Endodermal cell (in vitro differentiated cells): Measurements from ENCODE around the gene PIWIL4. TPM values are rescaled to one million over a fixed set of nuclear protein-coding genes. Genes with fewer than 3 reads are reported as not detected.

Source experiments
- DNase-seq: peaks from one replicate; pipeline ENCODE4 v3.0.0-alpha.2; 2017
- H3K27ac ChIP-seq: 2 replicates; pipeline ENCODE4 v1.5.1; 2013; ENCODE audit warnings: mild to moderate bottlenecking, low read depth, low read length, moderate library complexity
- H3K27me3 ChIP-seq: 2 replicates; pipeline ENCODE4 v1.6.1; 2013; ENCODE audit warnings: mild to moderate bottlenecking, low read length, moderate library complexity; ENCODE audit not compliant: insufficient read depth, control insufficient read depth, poor library complexity, severe bottlenecking
- H3K36me3 ChIP-seq: 2 replicates; pipeline ENCODE4 v1.7.0; 2013; ENCODE audit warnings: mild to moderate bottlenecking, low read length, moderate library complexity; ENCODE audit not compliant: control insufficient read depth, insufficient read depth
- H3K4me1 ChIP-seq: one replicate; pipeline ENCODE4 v1.7.0; 2013; ENCODE audit warnings: low read length; ENCODE audit not compliant: control insufficient read depth, insufficient read depth
- H3K4me3 ChIP-seq: 2 replicates; pipeline ENCODE4 v1.5.1; 2013; ENCODE audit warnings: mild to moderate bottlenecking, low read length, moderate library complexity
- H3K9ac ChIP-seq: 2 replicates; pipeline ENCODE4 v1.6.1; 2013; ENCODE audit warnings: mild to moderate bottlenecking, low read length, moderate library complexity; ENCODE audit not compliant: poor library complexity, severe bottlenecking; ENCODE audit errors: extremely low read depth
- H3K9me3 ChIP-seq: 2 replicates; pipeline ENCODE4 v1.6.1; 2013; ENCODE audit warnings: mild to moderate bottlenecking, low read length, moderate library complexity; ENCODE audit not compliant: control insufficient read depth
- H3K27ac Mint-ChIP-seq: 2 replicates; pipeline ENCODE4 v1.8.0; 2020; ENCODE audit warnings: mixed read lengths
- H3K27me3 Mint-ChIP-seq: 2 replicates; pipeline ENCODE4 v1.8.0; 2021; ENCODE audit warnings: mild to moderate bottlenecking, mixed read lengths; ENCODE audit not compliant: insufficient read depth
- H3K36me3 Mint-ChIP-seq: 2 replicates; pipeline ENCODE4 v1.8.0; 2020; ENCODE audit warnings: low read depth, mixed read lengths
- H3K4me1 Mint-ChIP-seq: 2 replicates; pipeline ENCODE4 v1.8.0; 2020; ENCODE audit warnings: mixed read lengths
- H3K4me3 Mint-ChIP-seq: 2 replicates; pipeline ENCODE4 v1.8.0; 2020; ENCODE audit warnings: mild to moderate bottlenecking, moderate library complexity, mixed read lengths
- H3K9me3 Mint-ChIP-seq: 2 replicates; pipeline ENCODE4 v1.8.0; 2020; ENCODE audit warnings: mild to moderate bottlenecking, mixed read lengths
- CTCF ChIP-seq: fragments of 200-600 bp; sonication (generic); conservative IDR thresholded peaks from 2 replicates; pipeline ENCODE4 v1.5.0; 2021; ENCODE audit warnings: antibody characterized with exemption, mild to moderate bottlenecking
- WGBS, 2 experiments: methylation state at CpG; one replicate each; pipeline versions ENCODE4 v1.1.5 to v1.1.7; 2013; ENCODE audit warnings: missing lambda C conversion rate in 2 of 2, mixed read lengths in 1 of 2; ENCODE audit not compliant: insufficient coverage in 1 of 2, insufficient read length in 1 of 2; 5-methylcytosine and 5-hydroxymethylcytosine counted together
- total RNA-seq, 2 donors: library from RNA; stranded (reverse); fragmentation: NEBNext Ultra II Directional in 1 of 2; extraction: Animal tissue kit (Norgen Biotek cat#: 25700) in 1 of 2; gene quantifications; 2 replicates in 1 of 2; 3 replicates in 1 of 2; pipeline ENCODE4 v1.2.1, GENCODE V29; 2021

Gene PIWIL4
- total RNA-seq, 2 donors from 2014 or later: 0.24 to 0.82 TPM

DNA sequence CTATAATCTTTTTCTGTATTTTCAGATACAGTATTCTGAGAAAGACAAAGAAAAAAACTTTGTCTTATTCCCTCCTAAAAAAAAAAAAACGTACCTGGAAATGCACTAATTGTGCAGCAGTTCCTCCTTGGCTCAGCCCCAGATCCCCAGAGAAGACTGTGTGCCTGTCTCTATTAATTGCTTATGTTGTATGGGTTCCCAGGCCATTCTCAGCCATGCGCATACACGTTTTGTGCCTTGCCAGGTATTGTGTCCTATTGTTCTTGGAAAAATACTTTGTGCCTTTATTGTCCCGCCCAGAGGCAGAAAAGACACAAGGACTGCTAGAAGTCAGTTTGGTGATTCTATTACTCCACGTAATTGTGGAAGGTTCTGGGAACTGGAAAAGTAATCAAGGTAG is 91.2 kb downstream of the PIWIL4 start:
- peak; percentile 64 for DNase-seq
- peaks cover 4% of the 10 kb centered on the region for H3K9me3 Mint-ChIP-seq
- H3K27me3 Mint-ChIP-seq: no peaks in the 10 kb centered on the region
- H3K4me1 Mint-ChIP-seq: peaks cover 38% of the 10 kb centered on the region
- H3K27ac ChIP-seq: no peak overlapping the region
- H3K27me3 ChIP-seq: no peaks in the 10 kb centered on the region
- no peak for TF ChIP-seq CTCF
- H3K4me3 Mint-ChIP-seq: no peak overlapping the region
- no peak overlapping the region for H3K27ac Mint-ChIP-seq
- peaks cover 44% of the 10 kb centered on the region for H3K36me3 Mint-ChIP-seq
- peaks cover 5% of the 10 kb centered on the region for H3K9me3 ChIP-seq
- H3K9ac ChIP-seq: no peak overlapping the region
- peaks cover 11% of the 10 kb centered on the region for H3K4me1 ChIP-seq
- H3K4me3 ChIP-seq: no peak overlapping the region
- 85 to 89% methylated on average over 4 to 5 of the region's 5 CpGs for WGBS, 2 experiments
- H3K36me3 ChIP-seq: peaks cover 59% of the 10 kb centered on the region

GRCh38 chr11:94658888-94659287 is 91.7 kb downstream of the PIWIL4 start:
- H3K36me3 ChIP-seq: peaks cover 62% of the 10 kb centered on the region
- H3K27ac Mint-ChIP-seq: peak overlapping the region; percentile 41
- H3K27me3 ChIP-seq: no peaks in the 10 kb centered on the region
- no peaks in the 10 kb centered on the region for H3K27me3 Mint-ChIP-seq
- no peak overlapping the region for H3K9ac ChIP-seq
- no peak overlapping the region for H3K27ac ChIP-seq
- peaks cover 44% of the 10 kb centered on the region for H3K36me3 Mint-ChIP-seq
- H3K4me3 ChIP-seq: no peak overlapping the region
- peaks cover 11% of the 10 kb centered on the region for H3K4me1 ChIP-seq
- H3K4me1 Mint-ChIP-seq: peaks cover 38% of the 10 kb centered on the region
- peaks cover 9% of the 10 kb centered on the region for H3K9me3 ChIP-seq
- H3K9me3 Mint-ChIP-seq: peaks cover 4% of the 10 kb centered on the region
- DNase-seq: peak; percentile 64
- WGBS, 2 experiments: 71 to 76% methylated on average over 3 of the region's 3 CpGs
- H3K4me3 Mint-ChIP-seq: no peak overlapping the region
- TF ChIP-seq CTCF: no peak

DNA sequence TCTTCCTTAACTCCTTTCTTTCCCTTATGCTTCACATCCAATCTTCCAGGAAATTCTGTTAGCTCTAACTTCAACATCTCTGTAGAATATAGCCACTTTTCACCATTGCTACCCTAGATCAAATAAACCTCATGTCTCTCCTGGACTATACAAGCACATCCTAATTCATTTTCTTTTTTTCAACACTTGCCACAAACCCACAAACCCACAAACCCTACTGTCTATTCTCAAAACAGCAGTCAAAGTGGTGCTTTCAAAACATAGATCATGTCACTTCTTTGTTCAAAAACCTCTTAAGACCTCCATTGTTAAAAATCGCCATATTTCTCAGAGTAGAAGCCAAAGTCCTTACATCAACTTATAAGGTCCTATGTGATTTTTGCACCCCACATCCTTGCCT is 94.3 kb downstream of the PIWIL4 start:
- Histone ChIP-seq H3K27me3 (no peaks in the 10 kb centered on the region), H3K9ac (no peak overlapping the region), H3K27ac (no peak overlapping the region), H3K9me3 (peaks cover 9% of the 10 kb centered on the region), H3K4me1 (peaks cover 3% of the 10 kb centered on the region), H3K36me3 (peaks cover 52% of the 10 kb centered on the region), H3K4me3 (no peak overlapping the region)
- peaks cover 4% of the 10 kb centered on the region for H3K9me3 Mint-ChIP-seq
- H3K36me3 Mint-ChIP-seq: peaks cover 42% of the 10 kb centered on the region
- TF ChIP-seq CTCF: no peak
- no peak for DNase-seq
- H3K27ac Mint-ChIP-seq: no peak overlapping the region
- no peak overlapping the region for H3K4me3 Mint-ChIP-seq
- WGBS, 2 experiments: 82 to 100% methylated on average over 1 of the region's 1 CpG
- peaks cover 27% of the 10 kb centered on the region for H3K4me1 Mint-ChIP-seq
- H3K27me3 Mint-ChIP-seq: no peaks in the 10 kb centered on the region
